GM18519 (cell line): ENCODE measurements around the gene CD82.

ENCODE experiments used
- ATAC-seq: cut with Tn5 transposase; IDR thresholded peaks from one replicate; pipeline ENCODE4 v1.9.1; 2021; ENCODE audit warnings: mild to moderate bottlenecking, moderate library complexity; ENCODE audit not compliant: unreplicated experiment, low FRiP score

CD82 gene

DNA sequence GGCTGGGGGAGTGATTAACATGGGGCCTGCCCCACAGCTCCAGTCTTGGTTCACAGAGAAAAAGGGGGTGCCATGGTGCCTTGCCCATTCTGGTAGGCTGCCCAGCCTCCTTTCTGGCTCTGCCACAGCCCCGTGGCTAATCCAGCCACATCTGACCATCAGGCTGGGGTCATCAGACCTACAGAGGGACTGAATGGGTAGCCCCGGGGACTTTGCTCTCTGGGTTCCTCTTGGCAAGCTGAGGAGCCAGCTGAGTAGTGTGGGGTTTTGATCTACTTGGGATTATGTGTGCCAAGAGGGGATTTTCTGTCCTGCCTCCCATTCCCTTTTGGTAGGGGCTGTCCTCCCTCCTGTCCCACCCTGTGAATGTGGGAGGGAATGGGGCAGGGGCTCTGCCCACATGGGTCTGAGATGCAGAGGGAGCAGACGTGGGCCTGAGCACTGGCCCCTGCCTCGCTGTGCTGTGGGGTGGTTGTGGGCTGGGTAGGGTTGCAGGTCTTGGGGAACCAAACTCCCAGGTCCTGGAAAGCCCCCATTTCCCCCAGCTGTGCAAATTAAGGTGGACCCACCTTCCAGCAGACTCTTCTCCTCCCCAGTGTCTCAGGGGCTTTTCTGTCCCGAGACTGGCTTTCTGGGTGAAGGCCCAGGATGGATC, 32.0 kb downstream of the CD82 start:
- no peak for ATAC-seq

DNA sequence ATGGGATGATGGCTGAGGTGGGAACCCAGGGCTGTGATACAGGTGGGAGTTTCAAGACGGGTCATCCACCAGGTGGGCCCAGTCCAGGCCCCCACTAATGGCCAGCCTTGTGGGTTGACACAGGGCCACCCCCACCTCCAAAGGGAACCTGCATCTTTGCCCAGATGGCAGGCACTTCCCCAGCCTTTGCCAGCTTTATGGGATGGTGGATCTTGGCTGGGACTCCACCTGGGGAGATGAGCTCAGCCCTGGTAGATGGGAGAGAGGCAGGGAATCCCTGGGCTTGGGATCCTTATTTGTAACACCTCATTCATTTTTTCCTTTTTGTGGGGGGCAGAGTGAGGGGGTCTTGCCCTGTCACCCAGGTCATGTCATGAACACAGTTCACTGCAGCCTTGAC, 33.4 kb downstream of the CD82 start:
- ATAC-seq: no peak

DNA sequence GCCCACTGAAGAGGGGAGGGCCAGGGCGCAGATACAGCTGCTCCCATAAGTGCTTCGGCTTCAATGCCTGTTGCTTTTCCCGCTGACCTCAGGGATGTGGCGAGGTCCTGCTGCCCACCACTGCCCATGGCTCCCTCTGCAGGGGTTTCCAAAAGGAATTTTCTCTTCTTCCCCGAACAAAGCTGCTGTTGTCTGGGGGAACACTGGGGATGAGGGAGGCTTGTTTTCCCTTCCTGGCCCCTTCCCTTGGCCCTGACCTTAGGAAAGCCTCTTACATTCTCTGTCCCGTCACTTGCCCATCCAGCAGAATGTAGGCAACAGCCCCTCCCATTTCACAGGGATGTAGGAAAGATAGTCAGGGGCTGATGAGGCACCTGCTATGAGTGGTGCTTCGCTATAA, 34.8 kb downstream of the CD82 start:
- no peak for ATAC-seq

DNA sequence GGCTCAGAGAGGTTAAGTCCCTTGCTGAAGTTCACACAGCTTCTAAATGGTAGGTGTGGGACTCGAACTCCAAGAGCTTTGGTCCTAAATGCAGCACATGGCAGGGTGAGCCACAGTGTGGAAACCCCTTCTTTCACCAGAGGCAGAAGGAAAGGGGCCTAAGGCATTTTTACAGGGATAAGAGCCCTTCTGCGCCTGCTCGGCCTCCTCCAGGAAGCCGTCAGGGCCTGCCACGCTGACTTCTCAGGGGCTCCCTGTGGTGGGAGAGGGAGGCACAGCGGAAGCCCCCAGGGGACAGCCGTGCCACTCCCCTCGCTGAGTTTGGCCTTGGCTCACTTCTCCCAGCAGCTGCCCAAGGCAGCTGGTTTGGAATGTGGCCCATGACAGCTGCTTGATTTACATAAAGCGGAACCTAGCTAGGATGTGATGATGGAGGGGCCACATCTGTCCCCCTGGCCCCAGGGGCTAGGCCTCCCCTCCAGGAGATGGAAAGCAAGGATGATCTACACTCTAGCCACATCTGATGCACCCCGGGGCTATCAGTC, 35.4 kb downstream of the CD82 start:
- ATAC-seq: no peak

DNA sequence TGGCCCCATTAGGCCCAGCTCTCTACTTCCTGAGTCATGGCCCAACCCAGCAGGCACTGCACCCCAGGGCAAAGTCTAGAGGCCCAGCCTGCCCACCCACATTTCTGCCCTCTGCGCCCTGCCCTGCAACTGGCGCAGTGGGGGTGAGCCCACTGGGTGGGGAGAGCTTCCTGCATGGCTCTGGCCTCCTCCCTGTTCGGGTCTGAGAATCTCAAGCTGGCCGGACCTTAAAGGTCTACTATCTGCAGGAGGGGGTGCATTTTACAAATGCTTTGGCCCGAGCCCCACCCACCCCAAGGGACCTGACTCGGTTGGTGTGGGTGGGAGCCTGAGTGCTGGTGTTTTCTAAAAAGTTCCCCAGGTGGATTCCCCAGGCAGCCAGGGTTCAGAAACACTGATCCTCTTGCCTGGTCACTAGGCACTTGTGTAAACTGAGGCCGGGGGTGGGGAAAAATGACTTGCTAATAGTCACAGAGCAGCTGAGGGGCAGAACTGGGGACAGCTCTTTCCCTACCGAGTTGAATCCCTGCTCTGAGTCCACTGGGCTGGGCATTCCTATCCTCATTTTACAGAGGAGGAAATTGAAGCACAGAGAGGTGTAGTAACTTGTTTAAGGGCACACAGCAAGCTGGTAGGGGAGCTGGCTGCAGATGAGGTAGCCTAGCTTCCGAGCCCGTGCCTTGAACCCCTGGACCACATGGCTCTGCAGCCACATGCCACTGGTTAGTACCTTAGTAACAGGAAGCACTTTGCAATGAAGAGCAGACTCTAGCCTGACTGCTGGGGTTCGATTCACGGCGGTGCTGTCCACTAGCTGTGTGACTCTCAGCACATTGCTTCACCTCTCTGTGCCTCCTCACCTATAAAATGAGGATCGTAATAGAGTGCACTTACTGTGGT, 36.3 kb downstream of the CD82 start:
- no peak for ATAC-seq

DNA sequence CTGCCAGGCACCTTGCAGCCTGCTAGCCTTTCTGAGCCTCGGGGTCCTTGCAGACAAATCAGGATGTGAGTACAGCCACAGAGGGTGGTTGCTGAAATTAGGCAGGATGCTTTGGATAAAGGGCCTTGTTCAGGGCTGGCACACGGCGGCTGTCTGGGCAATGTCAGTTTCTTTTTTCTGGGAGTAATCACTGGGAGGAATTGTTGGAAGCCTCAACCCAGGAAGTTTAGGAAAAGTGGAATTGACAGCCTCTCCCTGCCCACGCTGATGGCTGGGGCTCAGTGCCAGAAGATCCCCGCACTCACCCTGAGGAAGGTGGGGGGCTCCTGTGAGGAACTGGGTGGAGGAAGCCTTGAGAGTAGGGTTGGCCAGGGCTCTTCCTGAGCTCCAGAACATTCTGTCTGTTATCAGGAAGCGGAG, 37.4 kb downstream of the CD82 start:
- ATAC-seq: no peak

DNA sequence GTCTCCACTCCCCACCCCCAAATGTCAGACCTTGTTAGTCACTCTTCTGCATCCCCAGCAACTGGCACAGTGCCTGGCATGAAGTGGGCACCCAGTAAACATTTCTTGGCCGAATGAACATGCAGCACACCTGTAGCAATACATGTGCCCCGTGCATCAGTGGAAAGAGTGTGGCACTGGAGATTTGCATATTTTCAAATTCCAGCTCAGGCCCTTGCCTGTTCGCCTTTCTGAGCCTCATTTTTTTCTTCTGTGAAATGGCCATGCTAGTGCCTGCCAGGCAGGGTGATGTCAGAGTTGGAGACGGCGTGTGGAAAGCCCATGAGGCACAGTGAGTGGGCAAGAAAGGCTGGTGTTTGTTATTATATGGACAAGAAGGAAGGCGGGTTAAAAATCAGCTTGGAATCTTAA, 38.7 kb downstream of the CD82 start:
- ATAC-seq: no peak

DNA sequence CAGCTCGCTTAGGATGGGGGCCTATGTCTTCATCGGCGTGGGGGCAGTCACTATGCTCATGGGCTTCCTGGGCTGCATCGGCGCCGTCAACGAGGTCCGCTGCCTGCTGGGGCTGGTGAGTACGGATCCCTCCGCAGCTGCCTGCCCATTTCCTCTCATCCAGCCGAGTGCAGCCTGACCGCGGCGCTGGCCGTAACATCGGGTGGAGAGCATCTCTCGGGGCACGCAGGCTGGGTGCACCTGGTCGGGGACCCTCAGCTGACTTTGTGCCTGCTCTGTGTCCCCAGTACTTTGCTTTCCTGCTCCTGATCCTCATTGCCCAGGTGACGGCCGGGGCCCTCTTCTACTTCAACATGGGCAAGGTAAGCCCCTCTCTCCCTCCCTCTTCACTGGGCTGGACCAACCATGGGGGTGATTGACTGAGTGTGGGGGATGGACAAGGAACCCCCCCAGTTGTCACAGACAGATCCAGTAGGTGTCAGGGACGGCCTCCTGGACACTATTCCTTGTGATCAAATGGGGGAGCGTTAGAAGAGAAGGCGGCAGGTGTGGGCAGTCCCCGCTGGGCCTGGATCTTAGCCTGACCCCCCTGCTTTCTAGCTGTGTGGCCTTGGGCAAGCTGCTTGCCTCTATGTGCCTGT, 39.7 kb downstream of the CD82 start:
- no peak for ATAC-seq

DNA sequence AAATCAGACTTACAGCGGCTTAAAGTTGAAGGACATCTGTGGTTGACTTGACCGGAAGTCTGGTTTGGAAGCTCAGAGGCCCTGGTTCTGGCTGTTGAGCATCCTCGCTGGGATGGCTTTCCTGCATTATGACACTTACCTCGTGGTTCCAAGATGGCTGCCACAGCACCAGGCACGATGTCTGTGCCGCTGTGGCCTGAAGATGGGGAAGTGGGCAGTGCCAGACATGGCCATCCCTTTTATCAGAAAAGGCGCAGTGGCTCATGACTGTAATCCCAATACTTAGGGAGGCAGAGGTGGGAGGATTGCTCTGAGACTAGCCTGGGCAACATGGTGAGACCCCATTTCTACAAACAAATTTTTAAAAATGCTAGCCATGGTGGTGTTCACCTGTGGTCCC, 40.5 kb downstream of the CD82 start:
- no peak for ATAC-seq

DNA sequence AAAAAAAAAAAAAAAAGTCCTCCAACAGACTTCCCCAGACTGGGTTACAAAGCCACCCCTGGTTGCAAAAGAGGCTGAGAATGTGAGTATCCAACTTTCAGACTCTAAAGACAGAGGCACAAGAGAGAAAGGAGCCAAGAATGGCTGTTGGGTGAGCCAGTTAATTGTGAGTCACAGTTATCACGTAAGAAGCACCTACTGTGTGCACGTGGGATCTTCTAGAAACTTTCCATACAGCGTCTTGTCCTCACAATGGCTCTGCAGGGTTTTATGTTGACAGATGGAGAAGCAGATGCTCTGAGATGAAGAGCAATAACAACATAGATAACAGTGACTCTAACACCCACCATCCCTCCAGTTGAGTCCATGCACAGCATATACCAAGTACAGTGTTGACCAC, 41.0 kb downstream of the CD82 start:
- ATAC-seq: no peak

DNA sequence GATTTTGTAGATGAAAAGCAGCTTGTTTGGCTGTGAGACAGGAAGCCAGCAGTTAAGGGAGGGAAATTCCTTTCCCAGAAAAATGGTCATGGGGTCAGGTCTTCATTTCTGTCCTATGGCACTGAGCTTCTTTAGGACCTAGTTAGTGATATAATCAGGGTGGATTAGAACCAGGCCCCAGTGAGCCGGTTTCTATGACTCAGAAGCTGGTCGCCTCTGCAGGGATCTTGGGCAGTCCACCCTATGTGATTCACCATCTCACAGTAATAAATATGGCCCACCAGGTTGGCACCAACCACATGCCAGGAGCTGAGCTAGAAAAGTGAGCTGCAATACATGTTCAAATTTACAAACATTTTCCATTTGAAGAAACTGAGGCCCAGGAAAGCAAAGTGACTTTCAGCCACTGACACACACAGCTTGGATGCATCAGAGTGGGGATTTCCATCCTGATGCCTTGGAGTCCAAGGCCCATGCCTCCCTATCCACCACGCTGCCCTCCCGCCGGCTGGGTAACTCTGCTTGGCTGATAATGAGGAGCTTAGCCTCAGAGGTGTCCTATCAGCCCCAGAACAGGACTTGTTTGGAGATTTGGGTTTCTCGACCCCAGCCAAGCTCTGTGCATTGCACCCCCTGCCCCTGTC, 42.0 kb downstream of the CD82 start:
- no peak for ATAC-seq

DNA sequence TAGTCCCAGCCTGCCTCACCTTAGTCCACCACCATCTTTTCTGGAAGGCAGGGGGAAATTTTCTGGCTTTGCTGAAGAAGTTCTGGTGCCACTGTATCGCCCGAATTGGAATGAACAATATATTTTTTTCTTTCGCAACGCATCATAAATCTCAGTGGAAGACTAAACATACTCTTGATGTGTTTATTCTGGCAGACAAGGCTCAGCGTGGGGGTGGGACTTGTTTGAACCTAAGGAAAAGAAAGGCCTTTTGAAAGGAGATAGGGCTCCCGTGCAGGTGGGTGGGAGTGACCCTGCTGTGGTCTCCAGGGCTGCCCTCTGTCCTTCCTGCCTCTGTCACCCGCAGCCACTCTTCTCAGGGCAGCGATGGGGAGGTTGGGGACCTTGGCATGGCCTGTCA, 42.5 kb downstream of the CD82 start:
- ATAC-seq: no peak

DNA sequence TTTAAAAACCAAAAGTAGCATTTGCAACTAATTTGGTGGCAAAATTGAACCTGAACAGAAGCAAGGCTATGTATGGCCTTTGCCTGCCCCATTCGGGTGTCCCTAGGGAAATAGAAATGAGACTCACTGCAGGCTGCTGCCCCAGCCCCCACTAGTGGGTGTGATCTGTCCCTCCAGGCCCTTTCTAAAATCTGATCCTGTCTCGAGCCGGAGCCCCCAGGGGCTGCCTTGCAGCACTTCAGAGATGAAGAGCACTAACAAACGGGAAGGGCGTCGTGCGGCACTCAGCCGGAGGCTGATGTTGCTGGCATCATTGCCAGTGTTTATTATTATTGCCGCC, 43.2 kb downstream of the CD82 start:
- ATAC-seq: no peak

DNA sequence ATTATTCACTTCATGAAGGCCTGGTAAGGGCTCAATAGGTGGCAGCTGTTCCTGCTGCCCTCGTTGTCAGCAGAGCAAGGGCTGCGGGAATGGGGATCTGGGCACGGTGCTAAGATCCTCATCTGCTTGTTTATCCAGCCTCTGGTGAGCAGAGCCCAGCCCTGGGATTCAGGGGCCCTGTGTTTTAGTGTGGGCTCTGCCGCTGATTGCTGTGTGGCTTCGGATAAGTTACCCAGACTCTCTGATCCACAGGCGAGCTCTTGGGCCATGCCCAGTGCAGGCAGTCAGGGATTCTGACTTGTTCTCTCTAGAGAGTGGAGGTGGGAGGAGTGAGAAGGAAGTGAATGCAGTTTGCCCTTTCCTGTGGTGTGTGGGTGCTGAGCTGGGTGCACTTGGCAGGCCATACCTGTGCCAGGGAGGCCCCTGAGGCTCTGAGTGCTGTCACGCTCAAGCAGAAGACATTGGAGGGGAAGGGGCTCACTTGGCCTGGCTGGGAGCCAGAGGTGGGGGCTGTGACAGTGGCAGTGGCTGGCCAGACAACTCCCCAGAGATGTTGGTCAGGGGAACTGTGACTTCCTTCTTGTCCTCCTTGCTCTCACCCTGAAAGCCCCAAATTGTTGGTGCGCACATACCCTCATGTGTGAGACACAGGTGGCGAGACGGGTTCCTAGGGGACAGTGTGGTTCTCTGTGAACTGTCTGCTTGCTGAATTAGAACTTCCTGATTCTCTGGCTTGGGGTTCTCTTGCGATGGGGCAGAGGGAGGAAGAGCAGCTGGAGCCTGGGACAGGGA, 43.7 kb downstream of the CD82 start:
- ATAC-seq: no peak

DNA sequence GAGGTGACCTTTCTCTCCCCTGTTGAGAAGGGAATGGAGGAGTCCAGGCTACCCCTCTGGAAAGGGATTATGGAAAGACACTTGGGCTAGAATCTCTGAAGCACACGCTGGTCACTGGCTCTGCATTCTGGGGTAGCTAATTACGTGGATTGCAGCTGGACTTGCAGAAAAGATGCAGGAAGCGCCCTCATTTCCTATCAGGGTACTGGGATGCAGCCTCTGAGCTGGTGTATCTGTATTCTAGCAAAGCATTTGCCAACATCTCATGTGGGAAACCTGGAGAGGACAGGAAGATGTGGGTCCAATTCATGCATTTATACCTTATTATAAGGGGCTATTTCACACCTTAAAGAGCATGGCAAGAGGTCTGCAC, 44.3 kb downstream of the CD82 start:
- ATAC-seq: no peak

DNA sequence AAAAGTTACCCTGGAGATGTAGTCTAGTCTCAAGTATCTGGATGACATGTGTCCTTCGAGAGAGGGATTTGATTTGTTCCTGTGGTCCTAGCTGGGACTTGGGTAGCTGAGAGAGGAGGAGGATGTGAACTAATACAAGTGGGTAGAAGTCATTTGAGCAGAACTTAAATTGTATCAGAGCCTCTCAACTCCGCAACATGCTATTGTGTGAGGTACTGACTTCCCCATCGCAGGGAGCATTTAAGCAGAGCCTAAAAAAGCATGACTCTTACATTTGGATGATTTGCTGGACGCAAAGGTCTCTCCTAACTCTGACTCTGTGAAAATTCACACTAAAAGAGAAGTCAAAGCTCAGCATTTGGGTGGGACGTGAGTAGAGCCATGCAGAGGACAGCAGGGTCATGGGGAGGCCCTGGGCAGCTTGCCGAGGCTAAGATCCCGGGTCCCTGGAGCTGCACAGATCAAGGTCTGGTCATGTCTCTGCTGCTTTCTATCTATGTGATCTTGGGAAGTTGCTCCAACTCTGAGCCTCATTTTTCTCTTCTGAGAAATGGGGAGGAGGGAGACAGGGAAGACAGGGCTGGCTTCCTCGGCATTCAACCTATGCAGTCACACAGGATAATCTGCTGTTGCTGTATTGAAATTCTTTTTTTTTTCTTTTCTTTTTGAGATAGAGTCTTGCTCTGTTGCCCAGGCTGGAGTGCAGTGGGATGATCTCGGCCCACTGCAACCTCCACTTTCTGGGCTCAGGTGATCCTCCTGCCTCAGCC, 44.9 kb downstream of the CD82 start:
- no peak for ATAC-seq

DNA sequence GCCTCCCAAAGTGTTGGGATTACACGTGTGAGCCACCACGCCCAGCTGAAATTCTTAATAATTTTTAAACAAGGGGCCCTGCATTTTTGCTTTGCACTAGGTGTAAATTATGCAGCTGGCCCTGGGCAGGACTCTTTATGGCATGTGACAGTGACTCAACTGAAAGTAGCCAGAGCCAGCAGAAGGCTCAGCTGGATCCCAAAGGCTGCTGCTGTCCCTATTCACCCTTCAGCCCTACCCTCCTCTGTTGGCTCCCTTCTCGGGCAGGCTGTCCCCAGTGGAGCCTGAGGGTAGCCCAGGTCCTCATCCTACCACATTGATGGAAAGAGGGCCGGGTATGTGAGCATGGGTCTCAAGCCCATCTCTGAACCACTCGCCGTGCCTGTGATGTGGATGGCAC, 45.6 kb downstream of the CD82 start:
- ATAC-seq: no peak

DNA sequence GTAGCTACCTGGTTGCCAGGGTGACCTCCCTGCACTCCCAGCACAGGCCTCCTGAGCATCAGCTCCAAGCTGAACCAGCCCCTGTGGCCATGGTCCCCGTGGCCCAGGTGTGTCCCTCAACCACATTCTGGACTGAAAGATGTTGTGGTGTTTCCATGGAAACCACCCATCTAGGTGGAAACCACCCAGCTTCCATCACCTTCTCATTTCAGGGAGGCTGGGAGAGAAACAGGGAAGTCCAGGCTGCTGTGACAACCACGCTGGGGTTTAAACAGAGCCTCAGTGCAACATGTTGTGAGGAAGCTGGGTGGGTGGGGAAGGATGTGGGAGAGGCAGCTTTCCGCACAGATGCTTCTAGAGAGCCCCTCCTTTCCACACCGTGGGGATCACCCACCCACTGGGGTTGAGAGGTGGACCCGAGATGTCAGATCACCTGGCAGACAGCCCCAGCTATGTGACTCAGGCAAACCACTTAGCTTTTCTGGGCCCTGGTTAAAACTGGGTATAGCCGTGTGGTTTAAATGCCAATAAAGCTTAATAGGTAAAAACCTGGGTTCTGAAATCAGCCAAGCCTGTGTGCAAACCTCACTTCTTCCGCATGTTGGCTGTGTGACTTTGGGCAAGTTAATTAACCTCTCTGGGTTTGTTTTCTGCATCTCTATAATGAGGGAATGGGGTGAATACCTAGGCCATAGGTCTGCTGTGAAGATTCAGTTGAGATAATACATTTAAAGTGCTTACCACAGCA, 46.4 kb downstream of the CD82 start:
- no peak for ATAC-seq

DNA sequence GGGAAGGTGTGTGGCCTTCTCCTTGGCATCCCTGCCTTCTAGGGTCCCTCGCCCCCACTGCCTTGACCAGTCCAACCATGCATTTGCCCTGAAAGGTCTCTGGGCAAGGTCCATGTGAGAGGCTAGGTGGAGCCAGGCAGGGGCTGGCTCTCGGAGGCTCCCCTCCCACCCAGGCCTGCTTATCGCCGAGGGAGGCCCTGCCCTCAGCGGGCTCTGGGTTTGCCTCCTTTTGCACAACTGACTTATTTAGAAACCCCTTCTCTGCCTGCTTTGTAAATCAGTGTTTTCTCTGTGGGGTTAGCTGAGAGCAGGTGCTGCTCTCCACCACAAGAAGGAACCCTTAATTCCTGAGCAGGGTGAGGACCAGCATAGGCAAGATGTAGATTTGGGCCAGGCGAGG, 47.7 kb downstream of the CD82 start:
- ATAC-seq: no peak
